Heart right ventricle (tissue), 16 donors: Measurements from ENCODE around the gene PPP2R2B. TPM values are rescaled to one million over a fixed set of nuclear protein-coding genes. Genes with fewer than 3 reads are reported as not detected.

Experiments used
- ATAC-seq, 8 donors: fragments of 200-7000 bp; cut with Tn5 transposase; one replicate each; pipeline ENCODE4 v1.9.1; 2020; ENCODE audit warnings: mild to moderate bottlenecking in 8 of 8, moderate library complexity in 8 of 8, moderate number of reproducible peaks in 1 of 8
- DNase-seq, 2 donors: peaks; one replicate each; pipeline ENCODE4 v3.0.0-alpha.2; 2020
- H3K27ac ChIP-seq, 10 donors: fragments of 200-600 bp; sonication (generic) in 2 of 10; one replicate each; pipeline versions ENCODE4 v1.5.0 to v1.8.0; 2020 to 2022; ENCODE audit warnings: mild to moderate bottlenecking in 3 of 10
- H3K27me3 ChIP-seq, 7 donors: fragments of 200-600 bp; one replicate each; pipeline ENCODE4 v1.8.0; 2021 to 2022; ENCODE audit warnings: mild to moderate bottlenecking in 2 of 7
- H3K36me3 ChIP-seq, 9 donors: fragments of 200-600 bp; sonication (generic) in 1 of 9; one replicate each; pipeline versions ENCODE4 v1.5.0 to v1.8.0; 2020 to 2022; ENCODE audit warnings: mild to moderate bottlenecking in 2 of 9
- H3K4me1 ChIP-seq, 9 donors: fragments of 200-600 bp; sonication (generic) in 1 of 9; one replicate each; pipeline versions ENCODE4 v1.5.0 to v1.8.0; 2020 to 2022; ENCODE audit warnings: mild to moderate bottlenecking in 4 of 9
- H3K4me3 ChIP-seq, 10 donors: fragments of 200-600 bp; sonication (generic) in 2 of 10; one replicate each; pipeline versions ENCODE4 v1.5.0 to v1.8.0; 2020 to 2022; ENCODE audit warnings: mild to moderate bottlenecking in 7 of 10, moderate library complexity in 2 of 10
- H3K9me3 ChIP-seq, 11 donors: fragments of 200-600 bp in 10 of 11; sonication (generic) in 2 of 11; one replicate each; pipeline versions ENCODE4 v1.5.0 to v1.8.0; 2013 to 2022; ENCODE audit warnings: mild to moderate bottlenecking in 2 of 11, control low read depth in 1 of 11, moderate library complexity in 1 of 11
- CTCF ChIP-seq, 9 donors: fragments of 200-600 bp; sonication (generic) in 2 of 9; IDR thresholded peaks; one replicate each; pipeline versions ENCODE4 v1.5.0 to v1.8.0; 2021 to 2022; ENCODE audit warnings: antibody characterized with exemption in 9 of 9, mild to moderate bottlenecking in 5 of 9, moderate library complexity in 1 of 9
- WGBS, 2 donors: extraction: QIAGEN DNeasy Blood & Tissue Kit; methylation state at CpG; one replicate each; pipeline ENCODE4 v1.1.7; 2013; ENCODE audit warnings: inconsistent platforms in 1 of 2; 5-methylcytosine and 5-hydroxymethylcytosine counted together
- intact Hi-C, 10 donors: fragments of 100-400 bp; cut with DNase I; formaldehyde crosslinking; loops; one replicate each; pipeline versions ENCODE4 v1.11.1 to v1.14.2; 2022
- polyA plus RNA-seq, 2 donors: library from polyadenylated mRNA; stranded (reverse); fragments of 200-250 nt; gene quantifications; one replicate each; pipeline ENCODE4 v1.2.3, GENCODE V29; 2013
- total RNA-seq, 10 donors: library from RNA; stranded (reverse); fragmentation: NEBNext Ultra II Directional in 3 of 10; extraction: Animal tissue kit (Norgen Biotek cat#: 25700) in 3 of 10; gene quantifications; one replicate each; pipeline versions ENCODE4 v1.2.1 to v1.2.4, GENCODE V29; 2021 to 2023
- donor health status: Arrhythmogenic right ventricular cardiomyopathy.
- donor health status: ischemic (EF 13 %, LVEDD 7.1; RV severe dilation, severe dysfunction).
- donor health status: healthy with polysubstance abuse.
- donor health status: DM: no; HTN: yes; CAD: no.
- donor health status: DM: no; HTN: no; CAD: no.
- donor health status: ischemic (EF 25% LVEDD 6.9; RV normal size, moderate dysfunction).
- donor health status: ischemic (EF 25% LVEDD 5.7; RV mildly dilated, moderate dysfunction).
- donor health status: healthy.
- donor health status: DM: yes; HTN: yes; CAD: no.
- donor health status: Ischemic cardiomyopathy.
- donor health status: ischemic (EF 35%, LVEDD 5.7; RV mildly dilated, moderate dysfunction).
- donor health status: nonischemic (EF 11% LVEDD 7.7; RV severe dilation, severe dysfunction).
- donor health status: DM: yes; HTN: yes; CAD: no.
- donor health status: PGD.
- donor health status: ischemic (EF 29% LVEDD 5.4; RV normal size, mild dysfunction).
- donor health status: nonischemic (EF 23%, LVEDD 6.1; RV moderate dilation, normal function).

The PPP2R2B gene
- total and polyA plus RNA-seq, 12 donors = 0.05 to 1.8 (median 0.57) TPM; not detected in 2

DNA sequence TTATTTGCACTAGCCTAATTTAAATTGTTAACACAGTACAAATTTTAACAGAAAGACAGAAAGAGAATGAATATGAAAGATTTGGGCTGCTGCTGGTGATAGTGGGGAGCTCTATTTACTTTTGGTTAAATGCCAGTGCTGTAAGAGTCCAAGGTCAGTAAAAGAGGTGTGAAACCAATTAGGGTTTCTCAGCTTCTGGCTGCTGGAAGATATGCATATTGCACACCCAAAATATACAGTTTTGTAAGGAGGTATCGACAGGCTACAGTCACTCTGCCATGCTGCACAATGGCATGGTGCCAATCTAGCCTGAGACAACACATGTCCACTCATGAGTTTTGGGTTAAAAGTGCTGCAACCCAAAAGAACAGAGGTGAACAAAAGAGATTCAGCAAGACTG, 79.3 kb downstream of the PPP2R2B start:
- intact Hi-C loops = no loop called here
- Histone ChIP-seq H3K9me3 (no peaks in the 10 kb centered on the region), H3K4me1 (peaks cover 0 to 17% (median 0%) of the 10 kb centered on the region in 9 donors), H3K4me3 (no peak overlapping the region), H3K27me3 (peaks cover 0 to 7% (median 0%) of the 10 kb centered on the region in 7 donors), H3K36me3 (no peaks in the 10 kb centered on the region), H3K27ac (no peak overlapping the region)
- no peak for DNase-seq
- no peak for ATAC-seq
- WGBS, 2 donors = 57 to 83% methylated on average over 1 of the region's 1 CpG
- no peak for TF ChIP-seq CTCF (IDR thresholded peaks at IDR 0.05)

DNA sequence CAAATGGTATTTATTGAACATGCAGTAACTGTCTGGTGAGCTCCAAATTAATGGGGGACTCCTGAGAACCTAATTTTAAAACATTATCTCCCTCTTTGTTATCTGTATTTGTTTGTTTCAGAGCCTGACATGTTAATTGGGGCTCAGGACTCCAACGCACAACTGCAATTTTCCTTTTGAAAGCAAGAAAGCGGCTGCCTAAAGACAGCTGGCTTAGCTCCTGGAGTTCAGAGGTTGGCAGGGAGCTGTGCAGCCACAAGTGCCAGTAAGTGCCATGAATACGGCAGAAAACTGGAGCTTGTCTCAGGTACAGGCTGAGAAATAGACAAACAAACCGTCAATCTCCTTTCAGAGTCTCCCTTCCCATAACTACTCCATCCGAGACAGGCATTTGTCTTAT, 80.9 kb downstream of the PPP2R2B start:
- DNase-seq (no peak), ATAC-seq (no peak)
- Histone ChIP-seq H3K9me3 (no peaks in the 10 kb centered on the region), H3K4me1 (peaks cover 0 to 22% (median 0%) of the 10 kb centered on the region in 9 donors), H3K4me3 (no peak overlapping the region), H3K27ac (no peak overlapping the region), H3K27me3 (peaks cover 0 to 5% (median 0%) of the 10 kb centered on the region in 7 donors), H3K36me3 (no peaks in the 10 kb centered on the region)
- intact Hi-C loops = no loop called here
- WGBS, 2 donors = 46 to 50% methylated on average over 5 of the region's 5 CpGs
- TF ChIP-seq CTCF (IDR thresholded peaks at IDR 0.05) = no peak

DNA sequence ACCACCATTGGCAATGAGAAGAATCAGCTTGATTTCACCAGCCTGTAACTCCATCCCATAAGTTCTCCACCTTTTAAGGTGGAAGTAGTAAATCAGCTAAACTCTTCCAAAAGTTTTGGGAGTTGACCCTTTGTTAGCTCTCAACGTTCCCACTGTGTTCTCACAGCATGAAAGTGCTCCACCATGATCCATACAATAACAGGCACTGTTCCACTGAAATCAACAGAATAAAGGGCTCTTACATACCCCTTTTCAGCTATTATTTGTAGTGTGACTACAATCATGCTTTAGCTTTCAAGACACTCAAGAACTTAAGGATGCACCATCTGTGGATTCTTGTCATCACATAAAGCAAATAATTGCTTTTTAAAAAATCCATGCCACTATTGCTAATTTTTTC, 81.6 kb downstream of the PPP2R2B start:
- peaks cover 0 to 22% (median 0%) of the 10 kb centered on the region in 9 donors for H3K4me1 ChIP-seq
- intact Hi-C loops = no loop called here
- H3K4me3 ChIP-seq = no peak overlapping the region
- no peaks in the 10 kb centered on the region for H3K36me3 ChIP-seq
- TF ChIP-seq CTCF (IDR thresholded peaks at IDR 0.05) = no peak
- DNase-seq = no peak
- no peaks in the 10 kb centered on the region for H3K9me3 ChIP-seq
- H3K27ac ChIP-seq = no peak overlapping the region
- 43 to 54% methylated on average over 1 of the region's 1 CpG for WGBS, 2 donors
- no peak for ATAC-seq
- H3K27me3 ChIP-seq = peaks cover 0 to under 1% (median 0%) of the 10 kb centered on the region in 7 donors

DNA sequence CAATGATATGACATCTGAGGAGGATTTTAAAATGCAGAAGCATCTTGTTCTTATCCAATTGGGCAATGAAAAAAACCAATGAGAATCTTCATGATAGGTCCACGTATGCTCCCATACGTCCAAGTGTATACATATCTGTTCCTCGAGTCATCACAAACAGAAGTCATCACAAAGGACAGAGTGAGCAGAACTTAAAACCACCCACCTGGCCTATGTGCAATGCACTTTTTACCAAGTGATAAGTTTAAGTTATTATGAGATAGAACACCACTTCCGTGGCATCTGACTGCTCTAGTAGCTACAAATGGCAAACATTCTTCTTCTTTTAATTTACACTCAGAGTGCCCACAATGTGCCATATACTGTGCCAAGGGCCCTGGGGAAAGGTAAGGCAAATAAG, 82.4 kb downstream of the PPP2R2B start:
- H3K36me3 ChIP-seq = no peaks in the 10 kb centered on the region
- TF ChIP-seq CTCF (IDR thresholded peaks at IDR 0.05) = no peak
- DNase-seq = no peak

More for the DNA sequence above, 82.4 kb downstream of the PPP2R2B start:
- Histone ChIP-seq H3K4me3 (no peak overlapping the region), H3K9me3 (no peaks in the 10 kb centered on the region), H3K27me3 (no peaks in the 10 kb centered on the region), H3K27ac (no peak overlapping the region), H3K4me1 (peaks cover 0 to 22% (median 0%) of the 10 kb centered on the region in 9 donors)
- no peak for ATAC-seq
- intact Hi-C loops = no loop called here
- WGBS, 2 donors = 81 to 82% methylated on average over 4 of the region's 4 CpGs
